Measurements from ENCODE around the gene FOXN1.
"Not testable (repeated sequence)": the region's sequence is repeated elsewhere in the genome, so short reads cannot be mapped to it uniquely, and the experiment has no call there.

FOXN1 gene, protein sequence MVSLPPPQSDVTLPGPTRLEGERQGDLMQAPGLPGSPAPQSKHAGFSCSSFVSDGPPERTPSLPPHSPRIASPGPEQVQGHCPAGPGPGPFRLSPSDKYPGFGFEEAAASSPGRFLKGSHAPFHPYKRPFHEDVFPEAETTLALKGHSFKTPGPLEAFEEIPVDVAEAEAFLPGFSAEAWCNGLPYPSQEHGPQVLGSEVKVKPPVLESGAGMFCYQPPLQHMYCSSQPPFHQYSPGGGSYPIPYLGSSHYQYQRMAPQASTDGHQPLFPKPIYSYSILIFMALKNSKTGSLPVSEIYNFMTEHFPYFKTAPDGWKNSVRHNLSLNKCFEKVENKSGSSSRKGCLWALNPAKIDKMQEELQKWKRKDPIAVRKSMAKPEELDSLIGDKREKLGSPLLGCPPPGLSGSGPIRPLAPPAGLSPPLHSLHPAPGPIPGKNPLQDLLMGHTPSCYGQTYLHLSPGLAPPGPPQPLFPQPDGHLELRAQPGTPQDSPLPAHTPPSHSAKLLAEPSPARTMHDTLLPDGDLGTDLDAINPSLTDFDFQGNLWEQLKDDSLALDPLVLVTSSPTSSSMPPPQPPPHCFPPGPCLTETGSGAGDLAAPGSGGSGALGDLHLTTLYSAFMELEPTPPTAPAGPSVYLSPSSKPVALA

DNA sequence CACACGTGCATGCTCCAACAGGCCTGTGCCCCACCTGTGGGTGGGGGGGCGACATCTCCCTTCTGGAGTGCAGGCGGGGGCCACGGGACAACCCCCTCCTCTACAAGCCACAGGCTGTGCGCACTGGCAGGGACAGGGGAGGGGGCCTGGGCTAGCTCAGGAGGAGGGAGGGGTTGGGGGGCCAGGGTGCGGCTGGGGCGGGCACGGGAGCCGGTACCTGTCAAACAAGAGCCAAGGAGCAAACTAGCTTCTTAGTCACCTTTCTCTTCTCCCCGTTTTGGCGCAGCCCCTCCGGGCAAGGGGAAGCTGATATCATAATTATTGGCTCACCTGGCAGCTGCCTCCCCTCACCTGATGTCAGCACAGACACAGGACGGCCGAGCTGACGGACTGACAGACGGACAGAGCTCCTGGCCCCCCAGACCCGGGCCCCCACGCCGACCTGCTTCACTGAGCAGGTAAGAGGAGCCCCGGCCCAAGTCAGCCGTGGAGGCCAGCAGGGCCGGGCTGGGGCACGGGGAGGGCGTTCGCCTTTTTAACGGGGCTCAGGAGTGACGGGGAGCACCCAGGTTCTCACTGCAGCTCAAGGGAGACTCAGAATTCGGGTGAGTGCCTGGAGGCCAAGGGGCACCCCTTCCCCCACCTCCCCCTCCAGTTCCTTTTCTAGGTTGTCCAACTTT lies at the start of gene FOXN1:
Gene FOXN1 (plus strand): TSS at position 363 of the 680 bp plus-strand sequence. CDS start 17,622 bp downstream, outside the sequence.
- ATAC-seq (ENCODE audit: low read depth) = no peak
- no peak for DNase-seq (ENCODE audit: low spot score in 2 of 2)
- no peaks in the 10 kb centered on the region for H3K36me3 Mint-ChIP-seq
- H3K27ac Mint-ChIP-seq = no peak within 1 kb of the TSS
- H3K4me3 Mint-ChIP-seq = no peak within 1 kb of the TSS
- H3K27me3 Mint-ChIP-seq = peaks cover 26% of the 10 kb centered on the region
- no peaks in the 10 kb centered on the region for H3K9me3 Mint-ChIP-seq
- peaks cover 4% of the 10 kb centered on the region for H3K4me1 Mint-ChIP-seq

DNA sequence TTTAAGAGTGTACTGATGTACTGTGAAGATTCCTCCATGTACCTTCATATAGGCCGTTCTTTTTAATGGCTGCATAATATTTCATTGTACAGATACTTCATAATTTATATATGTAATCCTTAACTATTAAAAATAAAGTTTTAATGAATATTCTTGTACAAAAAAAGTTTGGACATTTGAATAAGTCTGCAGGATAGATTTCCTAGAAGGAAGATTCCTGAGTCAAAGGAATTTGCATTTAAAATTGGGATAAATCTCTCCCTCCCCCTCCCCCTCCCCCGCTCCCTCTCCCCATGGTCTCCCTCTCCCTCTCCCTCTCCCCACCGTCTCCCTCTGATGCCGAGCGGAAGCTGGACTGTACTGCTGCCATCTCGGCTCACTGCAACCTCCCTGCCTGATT lies 48.3 kb upstream of the FOXN1 start:
- no peak for ATAC-seq (ENCODE audit: low read depth)
- peaks cover 3% of the 10 kb centered on the region for H3K27me3 Mint-ChIP-seq

DNA sequence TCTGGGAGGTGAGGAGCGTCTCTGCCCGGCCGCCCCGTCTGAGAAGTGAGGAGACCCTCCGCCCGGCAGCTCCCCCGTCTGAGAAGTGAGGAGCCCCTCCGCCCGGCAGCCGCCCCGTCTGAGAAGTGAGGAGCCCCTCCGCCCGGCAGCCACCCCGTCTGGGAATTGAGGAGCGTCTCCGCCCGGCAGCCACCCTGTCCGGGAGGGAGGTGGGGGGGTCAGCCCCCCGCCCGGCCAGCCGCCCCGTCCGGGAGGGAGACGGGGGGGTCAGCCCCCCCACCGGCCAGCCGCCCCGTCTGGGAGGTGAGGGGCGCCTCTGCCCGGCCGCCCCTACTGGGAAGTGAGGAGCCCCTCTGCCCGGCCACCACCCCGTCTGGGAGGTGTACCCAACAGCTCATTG lies 47.3 kb upstream of the FOXN1 start:
- H3K27ac Mint-ChIP-seq; H3K27me3 Mint-ChIP-seq; H3K4me3 Mint-ChIP-seq; H3K36me3 Mint-ChIP-seq; DNase-seq (ENCODE audit: low spot score in 2 of 2); ATAC-seq (ENCODE audit: low read depth); H3K4me1 Mint-ChIP-seq; H3K9me3 Mint-ChIP-seq: not testable (repeated sequence)

More for the DNA sequence above, 48.3 kb upstream of the FOXN1 start:
- Mint-ChIP-seq H3K4me3 (no peak overlapping the region), H3K4me1 (no peaks in the 10 kb centered on the region), H3K9me3 (no peaks in the 10 kb centered on the region), H3K36me3 (no peaks in the 10 kb centered on the region), H3K27ac (no peak overlapping the region)
- no peak for DNase-seq (ENCODE audit: low spot score in 2 of 2)

DNA sequence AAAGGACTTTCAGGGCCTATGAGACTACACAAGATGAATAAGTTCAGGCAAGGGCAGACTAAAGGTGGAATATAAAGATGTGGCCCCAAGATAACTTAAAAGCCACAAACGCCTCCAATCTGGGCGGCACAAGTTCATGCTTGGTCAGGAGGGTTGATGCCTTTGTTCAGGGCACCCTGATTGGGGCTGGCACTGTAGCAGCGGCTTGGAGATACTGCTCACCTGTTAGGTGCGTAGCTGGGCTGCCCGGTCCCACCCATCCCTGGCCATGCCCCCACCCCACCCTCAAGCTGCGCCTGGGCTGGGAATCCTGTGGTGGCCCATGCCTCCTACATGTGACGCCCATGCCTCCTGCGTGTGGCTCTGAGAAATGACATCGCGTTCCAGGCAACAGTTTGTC lies 45.2 kb upstream of the FOXN1 start:
- Mint-ChIP-seq H3K9me3 (no peaks in the 10 kb centered on the region), H3K27me3 (peaks cover 9% of the 10 kb centered on the region), H3K4me3 (no peak overlapping the region), H3K36me3 (no peaks in the 10 kb centered on the region), H3K27ac (no peak overlapping the region), H3K4me1 (no peaks in the 10 kb centered on the region)
- DNase-seq (ENCODE audit: low spot score in 2 of 2) (no peak), ATAC-seq (ENCODE audit: low read depth) (no peak)

DNA sequence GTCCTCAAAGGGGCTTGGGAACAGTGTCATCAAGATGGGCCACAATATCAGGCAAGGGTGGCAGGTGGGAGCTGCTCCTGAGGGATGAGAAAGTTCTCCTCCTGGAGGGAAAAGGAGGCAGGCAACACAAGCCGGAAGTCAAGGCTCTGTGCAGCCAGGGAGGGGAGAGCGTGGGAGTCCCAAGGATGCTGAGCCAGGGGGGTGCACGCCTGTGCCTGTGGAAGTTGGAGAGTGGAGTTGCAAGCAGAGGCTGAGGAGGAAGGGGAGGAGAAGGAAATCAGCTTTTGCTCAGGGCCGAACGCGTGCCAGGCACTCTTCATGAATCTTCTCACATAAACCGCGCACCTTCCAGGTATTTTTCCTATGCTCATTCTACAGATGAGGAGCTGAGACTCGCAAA lies 40.1 kb upstream of the FOXN1 start:
- no peak for DNase-seq (ENCODE audit: low spot score in 2 of 2)
- no peaks in the 10 kb centered on the region for H3K4me1 Mint-ChIP-seq
- H3K4me3 Mint-ChIP-seq = no peak overlapping the region
- ATAC-seq (ENCODE audit: low read depth) = no peak
- no peak overlapping the region for H3K27ac Mint-ChIP-seq
- no peaks in the 10 kb centered on the region for H3K9me3 Mint-ChIP-seq
- H3K36me3 Mint-ChIP-seq = no peaks in the 10 kb centered on the region
- peaks cover 10% of the 10 kb centered on the region for H3K27me3 Mint-ChIP-seq

DNA sequence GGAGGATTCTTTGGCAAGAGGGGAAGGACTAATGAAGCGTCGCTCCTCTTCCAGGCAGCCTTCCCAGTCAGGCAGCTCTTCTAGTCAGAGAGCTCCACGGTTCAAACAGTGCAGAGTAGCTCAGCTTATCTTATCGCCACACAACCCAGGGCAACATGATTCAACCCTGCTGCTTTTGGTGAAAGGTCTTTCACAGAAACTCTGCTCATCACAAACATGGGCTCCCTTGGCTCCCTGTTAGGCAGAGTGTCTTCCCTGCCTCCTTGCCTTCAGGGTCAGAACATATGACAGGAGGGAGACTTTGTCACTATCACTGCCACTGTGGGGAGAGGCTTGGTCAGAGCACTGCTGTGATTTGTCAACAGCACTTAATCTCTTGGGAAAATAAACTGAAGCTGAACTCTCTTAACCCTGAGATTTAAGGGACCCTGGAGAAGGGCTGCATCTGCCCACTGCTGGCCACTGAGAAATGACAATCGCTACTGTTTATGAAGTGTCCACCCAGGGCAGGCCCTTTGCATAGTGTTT lies 39.6 kb upstream of the FOXN1 start:
- no peak for ATAC-seq (ENCODE audit: low read depth)
- H3K27ac Mint-ChIP-seq = no peak overlapping the region

DNA sequence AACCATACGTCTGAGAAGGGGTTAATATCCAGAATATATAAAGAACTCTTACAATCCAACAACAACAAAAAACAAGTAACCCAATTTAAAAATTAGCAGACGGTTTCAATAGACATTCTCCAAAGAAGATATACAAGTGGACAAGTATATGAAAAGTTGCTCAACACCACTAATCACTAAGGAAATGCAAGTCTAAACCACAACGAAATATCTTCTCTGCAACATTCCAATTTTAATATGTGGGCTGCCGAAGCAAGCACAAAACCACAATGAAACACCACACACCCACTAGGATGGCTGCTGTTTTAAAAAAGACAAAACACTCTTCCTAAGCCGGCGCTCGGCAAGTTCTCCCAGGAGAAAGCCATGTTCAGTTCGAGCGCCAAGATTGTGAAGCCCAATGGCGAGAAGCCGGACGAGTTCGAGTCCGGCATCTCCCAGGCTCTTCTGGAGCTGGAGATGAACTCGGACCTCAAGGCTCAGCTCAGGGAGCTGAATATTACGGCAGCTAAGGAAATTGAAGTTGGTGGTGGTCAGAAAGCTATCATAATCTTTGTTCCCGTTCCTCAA lies 38.6 kb upstream of the FOXN1 start:
- DNase-seq (ENCODE audit: low spot score in 2 of 2) (no peak), ATAC-seq (ENCODE audit: low read depth) (no peak)
- Mint-ChIP-seq H3K4me1 (peaks cover under 1% of the 10 kb centered on the region), H3K27ac (no peak overlapping the region), H3K4me3 (no peak overlapping the region), H3K9me3 (no peaks in the 10 kb centered on the region), H3K27me3 (peaks cover 10% of the 10 kb centered on the region), H3K36me3 (no peaks in the 10 kb centered on the region)

More for the DNA sequence above, 39.6 kb upstream of the FOXN1 start:
- Mint-ChIP-seq H3K27me3 (peaks cover 10% of the 10 kb centered on the region), H3K9me3 (no peaks in the 10 kb centered on the region), H3K4me1 (no peaks in the 10 kb centered on the region), H3K36me3 (no peaks in the 10 kb centered on the region), H3K4me3 (no peak overlapping the region)
- DNase-seq (ENCODE audit: low spot score in 2 of 2) = no peak

DNA sequence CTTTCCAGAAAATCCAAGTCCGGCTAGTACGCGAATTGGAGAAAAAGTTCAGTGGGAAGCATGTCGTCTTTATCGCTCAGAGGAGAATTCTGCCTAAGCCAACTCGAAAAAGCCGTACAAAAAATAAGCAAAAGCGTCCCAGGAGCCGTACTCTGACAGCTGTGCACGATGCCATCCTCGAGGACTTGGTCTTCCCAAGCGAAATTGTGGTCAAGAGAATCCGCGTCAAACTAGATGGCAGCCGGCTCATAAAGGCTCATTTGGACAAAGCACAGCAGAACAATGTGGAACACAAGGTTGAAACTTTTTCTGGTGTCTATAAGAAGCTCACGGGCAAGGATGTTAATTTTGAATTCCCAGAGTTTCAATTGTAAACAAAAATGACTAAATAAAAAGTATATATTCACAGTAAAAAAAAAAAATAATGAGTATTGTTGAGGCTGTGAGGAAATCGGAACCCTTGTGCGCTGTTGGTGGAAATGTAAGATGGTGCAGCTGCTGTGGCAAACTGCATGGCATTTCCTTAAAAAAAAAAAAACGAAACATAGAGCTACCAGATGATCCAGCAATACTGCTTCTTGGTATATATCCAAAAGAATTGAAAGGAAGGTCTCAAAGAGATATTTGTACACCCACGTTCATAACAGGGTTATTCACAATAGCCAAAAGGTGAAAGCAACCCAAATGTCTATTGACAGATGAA lies 38.0 kb upstream of the FOXN1 start:
- not testable (repeated sequence) for H3K4me3 Mint-ChIP-seq; H3K9me3 Mint-ChIP-seq; H3K36me3 Mint-ChIP-seq; DNase-seq (ENCODE audit: low spot score in 2 of 2); H3K4me1 Mint-ChIP-seq; H3K27ac Mint-ChIP-seq; ATAC-seq (ENCODE audit: low read depth)
- H3K27me3 Mint-ChIP-seq = peaks cover 10% of the 10 kb centered on the region

DNA sequence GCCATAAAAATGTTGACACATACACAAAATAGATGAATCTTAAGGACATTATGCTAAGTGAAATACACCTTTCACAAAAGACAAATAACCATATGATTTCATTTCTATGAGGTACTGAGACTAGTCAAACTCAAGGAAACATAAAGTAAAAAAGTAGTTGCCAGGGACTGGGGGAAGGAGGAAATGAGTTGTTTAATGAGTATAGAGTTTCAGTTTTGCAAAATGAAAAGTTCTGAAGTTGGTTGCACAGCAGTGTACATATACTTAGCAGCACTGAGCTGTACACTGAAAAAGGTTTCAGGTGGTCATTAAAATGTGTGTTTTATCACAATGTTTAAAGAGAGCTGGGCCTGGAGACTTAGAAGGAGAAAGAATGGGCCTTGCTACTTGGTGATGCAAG lies 37.4 kb upstream of the FOXN1 start:
- no peak overlapping the region for H3K27ac Mint-ChIP-seq

DNA sequence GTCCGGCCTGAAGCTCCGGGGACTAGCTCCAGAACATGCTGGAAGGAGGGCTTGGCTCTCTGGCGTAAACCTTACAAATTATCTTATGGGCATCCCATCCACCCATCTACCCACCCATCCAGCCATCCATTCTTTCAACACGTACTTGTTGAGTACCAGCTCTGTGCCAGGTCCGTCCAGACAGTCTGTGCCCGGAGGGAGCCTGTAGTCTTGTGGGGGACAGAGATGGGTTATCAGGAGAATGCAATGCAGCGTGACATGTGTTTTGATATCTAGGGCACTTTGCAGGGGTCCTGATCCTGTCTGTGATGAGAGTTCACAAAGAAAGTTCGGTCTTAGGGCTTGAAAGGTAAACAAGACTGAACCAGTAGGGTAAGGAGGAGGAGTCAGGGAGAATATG lies 36.8 kb upstream of the FOXN1 start:
- no peak overlapping the region for H3K4me3 Mint-ChIP-seq
- no peaks in the 10 kb centered on the region for H3K36me3 Mint-ChIP-seq
- DNase-seq (ENCODE audit: low spot score in 2 of 2) (no peak), ATAC-seq (ENCODE audit: low read depth) (no peak)
- H3K9me3 Mint-ChIP-seq = no peaks in the 10 kb centered on the region
- H3K4me1 Mint-ChIP-seq = peaks cover 3% of the 10 kb centered on the region
- no peak overlapping the region for H3K27ac Mint-ChIP-seq
- peaks cover 6% of the 10 kb centered on the region for H3K27me3 Mint-ChIP-seq

More for the DNA sequence above, 37.4 kb upstream of the FOXN1 start:
- DNase-seq (ENCODE audit: low spot score in 2 of 2) (no peak), ATAC-seq (ENCODE audit: low read depth) (no peak)
- Mint-ChIP-seq H3K9me3 (no peaks in the 10 kb centered on the region), H3K27me3 (peaks cover 7% of the 10 kb centered on the region), H3K4me3 (no peak overlapping the region), H3K36me3 (no peaks in the 10 kb centered on the region), H3K4me1 (peaks cover 3% of the 10 kb centered on the region)

DNA sequence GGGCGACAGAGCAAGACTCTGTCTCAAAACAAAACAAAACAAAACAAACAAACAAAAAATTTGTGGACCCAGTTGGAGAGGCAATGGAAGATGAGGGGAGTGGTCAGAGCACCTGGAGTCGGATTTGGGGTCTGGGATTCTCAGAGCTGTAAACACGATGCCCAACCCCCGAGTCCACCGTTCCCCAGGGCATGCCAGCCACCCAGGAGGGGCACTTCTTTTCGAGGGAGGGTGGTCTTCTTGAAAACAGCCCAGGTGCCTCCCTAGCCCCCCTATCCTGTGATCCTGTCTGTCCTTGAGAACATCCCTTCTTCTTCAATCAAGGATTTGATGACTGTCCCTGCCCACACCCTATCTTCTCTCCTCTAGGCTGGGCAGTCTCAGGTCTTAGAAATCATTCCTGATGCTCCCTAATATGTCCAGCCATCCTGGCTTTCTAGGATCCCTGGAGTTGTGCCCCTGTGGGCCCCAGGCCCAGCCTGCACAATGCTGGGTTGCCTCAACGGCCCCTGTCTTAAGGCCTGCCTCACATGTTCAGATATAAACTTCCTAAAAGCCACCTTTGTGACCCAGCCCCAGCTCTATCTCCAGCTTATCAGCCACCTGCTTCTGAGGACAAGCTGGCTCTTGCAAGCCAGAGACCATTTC lies 35.8 kb upstream of the FOXN1 start:
- ATAC-seq (ENCODE audit: low read depth) = no peak
- Mint-ChIP-seq H3K27me3 (peaks cover 5% of the 10 kb centered on the region), H3K4me1 (peaks cover 3% of the 10 kb centered on the region), H3K27ac (no peak overlapping the region), H3K36me3 (no peaks in the 10 kb centered on the region), H3K4me3 (no peak overlapping the region), H3K9me3 (no peaks in the 10 kb centered on the region)
- no peak for DNase-seq (ENCODE audit: low spot score in 2 of 2)

DNA sequence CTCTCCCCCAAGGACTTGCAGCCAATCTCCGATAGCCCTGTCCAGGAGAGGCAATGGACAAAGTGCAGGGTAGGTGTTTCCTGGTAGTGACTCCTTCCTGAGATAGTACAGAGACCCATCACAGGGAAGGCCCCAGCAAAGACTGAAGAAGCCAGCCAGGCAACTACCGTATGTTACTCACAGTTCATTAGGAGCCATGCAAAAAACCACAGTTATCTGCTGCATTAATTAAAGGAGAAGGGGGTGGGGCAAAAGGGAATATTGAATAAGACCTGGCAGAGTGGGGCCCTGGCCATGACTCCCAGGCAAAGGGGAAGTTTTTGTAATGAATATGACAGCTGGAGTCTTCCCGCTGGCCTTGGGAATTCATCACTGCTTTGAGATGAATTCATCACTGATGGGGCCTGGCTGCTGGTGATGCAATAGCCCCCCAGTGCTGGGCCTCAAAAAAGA lies 35.2 kb upstream of the FOXN1 start:
- no peak for ATAC-seq (ENCODE audit: low read depth)
- DNase-seq (ENCODE audit: low spot score in 2 of 2) = no peak
- H3K9me3 Mint-ChIP-seq = no peaks in the 10 kb centered on the region
- H3K27me3 Mint-ChIP-seq = peaks cover 3% of the 10 kb centered on the region
- no peaks in the 10 kb centered on the region for H3K36me3 Mint-ChIP-seq
- H3K4me1 Mint-ChIP-seq = peaks cover 3% of the 10 kb centered on the region
- H3K4me3 Mint-ChIP-seq = no peak overlapping the region
- H3K27ac Mint-ChIP-seq = no peak overlapping the region
